GM06990 (cell line): ENCODE measurements around the gene NUB1.

Experiments used
- DNase-seq: peaks from one replicate; pipeline ENCODE4 v3.0.0-alpha.2; 2011; ENCODE audit not compliant: insufficient read length; ENCODE audit errors: extremely low read depth
- H3K27me3 ChIP-seq: replicated peaks from 2 replicates; pipeline ENCODE4 v1.6.0; 2011; ENCODE audit warnings: low read length; ENCODE audit not compliant: control insufficient read depth, insufficient read depth
- H3K36me3 ChIP-seq: 2 replicates; pipeline ENCODE4 v1.5.1; 2011; ENCODE audit warnings: low read length; ENCODE audit not compliant: control insufficient read depth, insufficient read depth
- H3K4me3 ChIP-seq: replicated peaks from 2 replicates; pipeline ENCODE4 v1.5.1; 2011; ENCODE audit warnings: low read depth, mild to moderate bottlenecking, control low read depth, low read length
- CTCF ChIP-seq: IDR thresholded peaks from 2 replicates; pipeline ENCODE4 v1.5.1; 2011; ENCODE audit warnings: low read length, control low read depth, mild to moderate bottlenecking, inconsistent platforms; ENCODE audit not compliant: insufficient read depth, poor library complexity, severe bottlenecking

NUB1 gene

GRCh38 chr7:151427705-151428377, 86.2 kb downstream of the NUB1 start:
- no peaks in the 10 kb centered on the region for H3K36me3 ChIP-seq
- no peak for DNase-seq
- H3K4me3 ChIP-seq, result no peak overlapping the region
- no peak for TF ChIP-seq CTCF
- no peaks in the 10 kb centered on the region; the same call in 1 of the 2 replicates for H3K27me3 ChIP-seq
